ENCODE data around the gene NYAP1. TPM values are rescaled to one million over a fixed set of nuclear protein-coding genes. Genes with fewer than 3 reads are reported as not detected.
"Not testable (repeated sequence)": the region's sequence is repeated elsewhere in the genome, so short reads cannot be mapped to it uniquely, and the experiment has no call there.

Gene NYAP1
- polyA plus RNA-seq, 2 donors: 0.32 to 1.3 TPM

DNA sequence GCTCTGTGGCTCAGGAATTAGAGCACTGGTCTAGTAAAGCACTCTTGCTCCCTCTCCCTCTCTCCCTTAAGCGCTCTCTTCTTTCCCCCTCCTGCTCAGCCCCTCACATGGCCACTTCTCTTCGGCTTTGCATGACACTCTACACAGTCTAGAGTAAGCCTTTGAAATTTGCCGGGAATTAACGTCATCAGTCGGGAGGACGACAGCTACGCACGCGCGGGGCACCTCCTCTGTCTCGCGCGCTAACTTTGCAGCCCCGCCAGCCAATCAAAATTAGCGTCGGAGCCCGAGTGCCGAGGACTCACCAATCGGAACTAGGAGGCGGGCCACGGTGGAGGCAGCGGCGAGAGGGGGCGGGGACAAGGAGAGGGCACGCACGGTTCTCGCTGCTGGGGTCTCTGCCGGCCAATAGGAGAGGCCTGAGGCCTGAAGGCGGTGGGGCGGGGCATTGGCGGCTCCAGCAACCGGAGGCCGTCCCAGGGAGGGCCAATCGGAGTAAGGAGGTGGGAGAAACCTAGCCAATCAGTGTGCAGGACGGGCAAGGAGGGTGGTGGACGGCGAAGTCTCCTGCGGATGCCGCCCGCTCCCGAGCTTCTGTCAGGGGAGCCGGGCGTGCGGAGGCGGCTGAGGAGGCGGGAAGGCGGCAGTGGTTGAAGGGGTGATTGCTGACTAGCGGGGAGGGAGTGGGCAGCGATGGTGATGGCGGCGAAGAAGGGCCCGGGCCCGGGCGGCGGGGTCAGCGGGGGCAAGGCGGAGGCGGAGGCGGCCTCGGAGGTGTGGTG, 55.1 kb downstream of the NYAP1 start, which contains the start of gene AGFG2:
Gene AGFG2, plus strand, starts transcription at position 550 of the 782 bp plus-strand sequence. Its CDS starts 144 bp downstream, at position 694.
- H3K36me3 ChIP-seq (ENCODE audit: control insufficient read depth in 2 of 2, insufficient read depth in 2 of 2, low read length in 1 of 2): no peaks in the 10 kb centered on the region
- no peaks in the 10 kb centered on the region for H3K4me1 ChIP-seq (ENCODE audit: control insufficient read depth in 2 of 2, insufficient read depth in 2 of 2, low read length in 1 of 2)
- peak within 1 kb of the TSS; percentile 85 to 92 for H3K27ac ChIP-seq (ENCODE audit: low read depth in 2 of 2, low read length in 1 of 2)
- no peaks in the 10 kb centered on the region for H3K9me3 ChIP-seq (ENCODE audit: control insufficient read depth in 2 of 2, insufficient read depth in 1 of 2, low read depth in 1 of 2, low read length in 1 of 2)
- WGBS, 2 donors: 1% methylated on average over 55 to 60 of the region's 60 CpGs
- peak within 1 kb of the TSS; percentile 80 to 91 for H3K4me3 ChIP-seq (ENCODE audit: low read depth in 1 of 2, low read length in 2 of 2)
- no peaks in the 10 kb centered on the region for H3K27me3 ChIP-seq (ENCODE audit: control insufficient read depth in 1 of 2, insufficient read depth in 2 of 2, low read length in 2 of 2)

DNA sequence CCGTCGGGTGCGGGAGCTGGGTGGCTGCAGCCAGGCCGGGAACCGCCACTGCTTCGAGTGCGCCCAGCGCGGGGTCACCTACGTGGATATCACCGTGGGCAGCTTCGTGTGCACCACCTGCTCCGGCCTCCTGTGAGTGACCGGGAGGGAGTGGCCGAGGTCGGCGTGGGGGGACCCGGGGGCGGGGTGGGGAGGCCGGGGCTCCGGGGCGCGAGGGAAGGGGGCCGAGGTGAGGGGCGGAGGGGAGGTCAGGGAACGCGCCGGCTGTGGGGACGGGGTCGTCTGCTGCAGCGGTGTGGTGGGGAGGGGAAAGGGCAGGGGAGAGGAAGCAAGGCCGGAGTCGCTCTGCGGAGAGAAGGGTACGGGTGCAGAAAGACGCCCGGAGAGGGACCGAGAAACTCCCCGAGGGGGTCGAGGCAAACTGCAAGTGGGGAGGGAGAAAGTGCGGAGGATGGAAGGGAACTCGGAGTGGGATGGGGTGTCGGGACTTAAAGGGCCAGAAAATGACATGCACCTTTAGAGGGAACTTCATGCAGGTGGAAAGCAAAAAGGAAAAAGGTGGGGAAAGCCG, 55.8 kb downstream of the NYAP1 start:
- Histone ChIP-seq H3K27ac (ENCODE audit: low read depth in 2 of 2, low read length in 1 of 2) (peak overlapping the region; percentile 85 to 92), H3K9me3 (ENCODE audit: control insufficient read depth in 2 of 2, insufficient read depth in 1 of 2, low read depth in 1 of 2, low read length in 1 of 2) (no peaks in the 10 kb centered on the region), H3K27me3 (ENCODE audit: control insufficient read depth in 1 of 2, insufficient read depth in 2 of 2, low read length in 2 of 2) (no peaks in the 10 kb centered on the region), H3K36me3 (ENCODE audit: control insufficient read depth in 2 of 2, insufficient read depth in 2 of 2, low read length in 1 of 2) (no peaks in the 10 kb centered on the region), H3K4me1 (ENCODE audit: control insufficient read depth in 2 of 2, insufficient read depth in 2 of 2, low read length in 1 of 2) (peaks cover 0 to 4% of the 10 kb centered on the region in 2 donors), H3K4me3 (ENCODE audit: low read depth in 1 of 2, low read length in 2 of 2) (peak overlapping the region; percentile 80 to 91)
- WGBS, 2 donors: 1% methylated on average over 32 to 44 of the region's 44 CpGs

DNA sequence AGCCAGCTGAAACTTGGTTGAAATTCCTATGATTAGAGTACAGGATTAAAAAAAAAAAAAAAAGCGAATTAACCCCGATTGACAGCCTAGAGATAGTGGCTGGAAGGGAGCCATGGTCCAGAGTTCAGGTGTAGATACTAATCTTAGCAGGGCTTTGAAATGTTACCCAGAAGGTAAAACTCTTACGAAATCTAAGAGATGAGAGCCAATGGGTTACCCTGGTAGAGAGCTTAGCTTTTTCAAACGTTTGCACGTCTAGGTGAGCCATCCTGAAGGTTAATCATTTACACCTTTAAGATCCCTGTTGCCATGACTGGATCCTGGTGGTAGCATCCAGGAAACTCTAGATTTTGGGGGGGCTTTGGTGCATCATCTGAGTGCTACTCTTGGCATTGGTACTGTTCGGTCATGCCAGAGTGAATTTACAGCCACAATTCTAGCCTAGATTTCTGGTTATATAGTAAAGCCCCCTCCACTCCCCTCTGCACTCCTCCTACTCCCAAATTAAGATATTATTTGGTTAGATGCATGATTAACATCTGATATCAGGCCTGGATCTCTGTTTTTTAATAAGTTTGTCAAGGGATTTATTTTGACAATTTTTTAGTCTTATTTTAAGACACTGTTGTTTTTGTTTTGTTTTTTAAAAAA, 56.5 kb downstream of the NYAP1 start:
- Histone ChIP-seq H3K9me3 (ENCODE audit: control insufficient read depth in 2 of 2, insufficient read depth in 1 of 2, low read depth in 1 of 2, low read length in 1 of 2) (no peaks in the 10 kb centered on the region), H3K4me1 (ENCODE audit: control insufficient read depth in 2 of 2, insufficient read depth in 2 of 2, low read length in 1 of 2) (peaks cover 0 to 4% of the 10 kb centered on the region in 2 donors), H3K27me3 (ENCODE audit: control insufficient read depth in 1 of 2, insufficient read depth in 2 of 2, low read length in 2 of 2) (no peaks in the 10 kb centered on the region), H3K27ac (ENCODE audit: low read depth in 2 of 2, low read length in 1 of 2) (peak overlapping the region in 1 of 2 donors; percentile 21), H3K36me3 (ENCODE audit: control insufficient read depth in 2 of 2, insufficient read depth in 2 of 2, low read length in 1 of 2) (no peaks in the 10 kb centered on the region), H3K4me3 (ENCODE audit: low read depth in 1 of 2, low read length in 2 of 2) (peak overlapping the region; percentile 80 to 91)
- 19 to 30% methylated on average over 6 of the region's 6 CpGs for WGBS, 2 donors

DNA sequence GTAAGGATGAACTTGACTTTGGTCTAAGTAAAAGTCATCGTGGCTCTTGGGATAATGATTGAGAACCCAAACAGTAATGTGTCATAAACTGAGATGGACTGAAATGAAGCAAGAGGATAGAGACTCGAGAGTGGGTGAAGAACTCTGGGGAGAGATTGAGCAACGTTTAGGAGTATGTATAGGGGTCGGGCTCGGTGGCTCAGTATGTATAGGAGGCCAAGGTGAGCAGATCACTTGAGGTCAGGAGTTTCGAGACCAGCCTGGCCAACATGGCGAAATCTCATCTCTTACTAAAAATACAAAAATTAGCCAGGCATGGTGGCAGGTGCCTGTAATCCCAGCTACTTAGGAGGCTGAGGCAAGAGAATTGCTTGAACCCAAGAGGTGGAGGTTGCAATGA, 57.6 kb downstream of the NYAP1 start:
- not testable (repeated sequence) for H3K27me3 ChIP-seq (ENCODE audit: control insufficient read depth in 1 of 2, insufficient read depth in 2 of 2, low read length in 2 of 2); H3K4me1 ChIP-seq (ENCODE audit: control insufficient read depth in 2 of 2, insufficient read depth in 2 of 2, low read length in 1 of 2); H3K9me3 ChIP-seq (ENCODE audit: control insufficient read depth in 2 of 2, insufficient read depth in 1 of 2, low read depth in 1 of 2, low read length in 1 of 2); H3K36me3 ChIP-seq (ENCODE audit: control insufficient read depth in 2 of 2, insufficient read depth in 2 of 2, low read length in 1 of 2); H3K27ac ChIP-seq (ENCODE audit: low read depth in 2 of 2, low read length in 1 of 2)
- 79 to 86% methylated on average over 7 of the region's 7 CpGs for WGBS, 2 donors
- peak overlapping the region in 1 of 2 donors; percentile 4 for H3K4me3 ChIP-seq (ENCODE audit: low read depth in 1 of 2, low read length in 2 of 2)

DNA sequence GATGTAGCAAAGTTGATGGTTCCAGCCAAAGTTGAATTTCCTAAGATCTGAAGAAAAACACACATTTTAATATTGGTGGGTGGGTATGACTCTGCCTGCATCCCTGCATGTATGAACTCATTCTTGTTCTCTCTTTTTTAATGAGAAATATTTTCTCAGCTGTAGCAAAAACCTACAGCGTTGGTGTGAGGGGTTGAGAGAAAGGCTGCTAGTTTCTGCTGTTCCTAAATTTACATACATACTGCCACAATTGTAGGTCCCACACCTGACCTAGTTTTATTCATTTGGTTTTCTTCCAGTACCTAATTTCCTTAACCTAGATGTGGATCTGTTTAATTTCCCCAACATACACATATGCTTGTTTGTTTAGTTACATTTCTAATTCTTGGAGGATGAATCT, 59.9 kb downstream of the NYAP1 start:
- no peaks in the 10 kb centered on the region for H3K36me3 ChIP-seq (ENCODE audit: control insufficient read depth in 2 of 2, insufficient read depth in 2 of 2, low read length in 1 of 2)
- H3K4me3 ChIP-seq (ENCODE audit: low read depth in 1 of 2, low read length in 2 of 2): no peak overlapping the region
- 37 to 50% methylated on average over 1 of the region's 1 CpG for WGBS, 2 donors
- no peaks in the 10 kb centered on the region for H3K9me3 ChIP-seq (ENCODE audit: control insufficient read depth in 2 of 2, insufficient read depth in 1 of 2, low read depth in 1 of 2, low read length in 1 of 2)
- peak overlapping the region in 1 of 2 donors; percentile 93 for H3K27ac ChIP-seq (ENCODE audit: low read depth in 2 of 2, low read length in 1 of 2)
- peaks cover 0 to 6% of the 10 kb centered on the region in 2 donors for H3K4me1 ChIP-seq (ENCODE audit: control insufficient read depth in 2 of 2, insufficient read depth in 2 of 2, low read length in 1 of 2)
- no peaks in the 10 kb centered on the region for H3K27me3 ChIP-seq (ENCODE audit: control insufficient read depth in 1 of 2, insufficient read depth in 2 of 2, low read length in 2 of 2)

DNA sequence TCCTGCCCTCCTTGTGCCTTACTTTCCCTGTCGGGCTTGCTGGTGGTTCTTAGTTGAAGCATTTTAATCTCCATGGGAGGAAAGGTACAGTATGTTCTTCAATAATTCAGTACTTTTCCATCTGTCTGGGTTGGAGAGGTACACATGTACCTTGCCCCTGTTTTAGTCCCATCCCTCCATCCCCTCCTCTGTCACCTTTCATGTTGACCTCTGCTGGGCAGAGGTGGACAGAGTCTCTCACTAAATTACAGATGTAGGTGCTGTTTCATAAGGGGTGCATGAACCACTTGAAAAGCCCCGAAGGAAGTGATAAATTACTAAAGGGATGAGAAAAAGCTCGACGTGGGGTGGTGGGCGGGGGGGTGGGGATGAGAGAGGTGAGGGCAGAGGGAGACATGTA, 60.7 kb downstream of the NYAP1 start:
- Histone ChIP-seq H3K27ac (ENCODE audit: low read depth in 2 of 2, low read length in 1 of 2) (peak overlapping the region; percentile 93 to 97), H3K4me3 (ENCODE audit: low read depth in 1 of 2, low read length in 2 of 2) (no peak overlapping the region), H3K4me1 (ENCODE audit: control insufficient read depth in 2 of 2, insufficient read depth in 2 of 2, low read length in 1 of 2) (peaks cover 0 to 6% of the 10 kb centered on the region in 2 donors), H3K9me3 (ENCODE audit: control insufficient read depth in 2 of 2, insufficient read depth in 1 of 2, low read depth in 1 of 2, low read length in 1 of 2) (no peaks in the 10 kb centered on the region), H3K27me3 (ENCODE audit: control insufficient read depth in 1 of 2, insufficient read depth in 2 of 2, low read length in 2 of 2) (no peaks in the 10 kb centered on the region), H3K36me3 (ENCODE audit: control insufficient read depth in 2 of 2, insufficient read depth in 2 of 2, low read length in 1 of 2) (no peaks in the 10 kb centered on the region)
- WGBS, 2 donors: 21 to 23% methylated on average over 5 of the region's 5 CpGs

Other genes with a start within 250 kb of the NYAP1 start
- gene SPDYE3, start 176.2 kb upstream of the NYAP1 start, polyA plus RNA-seq: under 1 TPM; 0.05 to 0.10 TPM
- 10 to 100 TPM; 22.9 to 79.2 TPM for gene PILRB, start 125.8 kb upstream of the NYAP1 start, polyA plus RNA-seq
- 1 to 10 TPM in 1 of 2 donors, under 1 TPM in 1; 0.85 to 1.7 TPM for gene PILRA, start 110.4 kb upstream of the NYAP1 start, polyA plus RNA-seq
- 1 to 10 TPM; 2.2 to 2.8 TPM for gene ZCWPW1, start 55.2 kb upstream of the NYAP1 start, polyA plus RNA-seq
- 10 to 100 TPM; 18.0 to 21.8 TPM for gene MEPCE, start 54.1 kb upstream of the NYAP1 start, polyA plus RNA-seq
- 10 to 100 TPM; 32.1 to 61.5 TPM for gene PPP1R35, start 47.4 kb upstream of the NYAP1 start, polyA plus RNA-seq
- under 1 TPM; 0.31 to 0.65 TPM for gene SPACDR, start 19.7 kb upstream of the NYAP1 start, polyA plus RNA-seq
- 10 to 100 TPM; 40.0 to 60.0 TPM for gene TSC22D4, start 4.7 kb upstream of the NYAP1 start, polyA plus RNA-seq
- gene AGFG2, start 55.3 kb downstream of the NYAP1 start, polyA plus RNA-seq: 10 to 100 TPM; 15.8 to 37.9 TPM
- gene SAP25, start 90.0 kb downstream of the NYAP1 start, polyA plus RNA-seq: 1 to 10 TPM; 1.5 to 3.3 TPM
- 10 to 100 TPM; 32.3 to 73.4 TPM for gene LRCH4, start 102.2 kb downstream of the NYAP1 start, polyA plus RNA-seq
- gene FBXO24, start 102.4 kb downstream of the NYAP1 start, polyA plus RNA-seq: under 1 TPM; 0.33 to 0.81 TPM
- gene PCOLCE, start 118.4 kb downstream of the NYAP1 start, polyA plus RNA-seq: 10 to 100 TPM in 1 of 2 donors, 1 to 10 TPM in 1; 9.9 to 11.0 TPM
- gene MOSPD3, start 128.6 kb downstream of the NYAP1 start, polyA plus RNA-seq: 10 to 100 TPM; 15.5 to 18.4 TPM
- gene TFR2, start 157.6 kb downstream of the NYAP1 start, polyA plus RNA-seq: under 1 TPM; 0.41 to 0.53 TPM
- gene ACTL6B, start 172.5 kb downstream of the NYAP1 start, polyA plus RNA-seq: not detected
- 100 to 1,000 TPM; 147 to 284 TPM for gene GNB2, start 189.8 kb downstream of the NYAP1 start, polyA plus RNA-seq
- gene GIGYF1, start 210.3 kb downstream of the NYAP1 start, polyA plus RNA-seq: 10 to 100 TPM; 11.1 to 28.1 TPM
- gene POP7, start 222.2 kb downstream of the NYAP1 start, polyA plus RNA-seq: 10 to 100 TPM; 29.4 to 42.1 TPM
- gene EPO, start 236.5 kb downstream of the NYAP1 start, polyA plus RNA-seq: under 1 TPM in 1 of 2 donors, not detected in 1; 0.04 TPM
- gene ZAN, start 249.7 kb downstream of the NYAP1 start, polyA plus RNA-seq: under 1 TPM in 1 of 2 donors, not detected in 1; under 0.01 TPM

Measured in esophagus (tissue), 2 donors.